Measurements from ENCODE around the gene BRIP1.

The BRIP1 gene

DNA sequence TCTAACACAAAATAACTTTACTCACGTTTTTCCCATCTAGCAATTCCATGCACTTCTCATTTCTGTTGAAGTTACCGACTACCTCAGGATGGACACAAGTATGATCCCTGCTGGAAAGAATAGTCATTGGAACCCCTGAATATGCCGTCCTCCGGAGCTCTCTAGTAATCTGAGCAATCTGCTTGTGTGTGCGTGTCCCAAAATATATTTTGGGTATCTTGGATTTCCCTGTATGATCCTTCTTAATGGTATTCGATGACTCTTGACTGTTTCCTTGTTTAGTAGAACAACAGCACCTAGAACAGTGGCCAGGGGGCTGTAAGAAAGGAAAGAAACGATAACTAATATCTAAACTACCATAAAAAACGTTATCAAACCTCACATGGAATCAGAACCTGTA is 54.9 kb downstream of the BRIP1 start:
- H3K4me3 ChIP-seq (ENCODE audit: low read depth, low read length): no peak overlapping the region
- TF ChIP-seq, protein P1, sequence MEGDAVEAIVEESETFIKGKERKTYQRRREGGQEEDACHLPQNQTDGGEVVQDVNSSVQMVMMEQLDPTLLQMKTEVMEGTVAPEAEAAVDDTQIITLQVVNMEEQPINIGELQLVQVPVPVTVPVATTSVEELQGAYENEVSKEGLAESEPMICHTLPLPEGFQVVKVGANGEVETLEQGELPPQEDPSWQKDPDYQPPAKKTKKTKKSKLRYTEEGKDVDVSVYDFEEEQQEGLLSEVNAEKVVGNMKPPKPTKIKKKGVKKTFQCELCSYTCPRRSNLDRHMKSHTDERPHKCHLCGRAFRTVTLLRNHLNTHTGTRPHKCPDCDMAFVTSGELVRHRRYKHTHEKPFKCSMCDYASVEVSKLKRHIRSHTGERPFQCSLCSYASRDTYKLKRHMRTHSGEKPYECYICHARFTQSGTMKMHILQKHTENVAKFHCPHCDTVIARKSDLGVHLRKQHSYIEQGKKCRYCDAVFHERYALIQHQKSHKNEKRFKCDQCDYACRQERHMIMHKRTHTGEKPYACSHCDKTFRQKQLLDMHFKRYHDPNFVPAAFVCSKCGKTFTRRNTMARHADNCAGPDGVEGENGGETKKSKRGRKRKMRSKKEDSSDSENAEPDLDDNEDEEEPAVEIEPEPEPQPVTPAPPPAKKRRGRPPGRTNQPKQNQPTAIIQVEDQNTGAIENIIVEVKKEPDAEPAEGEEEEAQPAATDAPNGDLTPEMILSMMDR (IDR thresholded peaks at IDR 0.05; ENCODE audit: low read depth, low read length): no peak

DNA sequence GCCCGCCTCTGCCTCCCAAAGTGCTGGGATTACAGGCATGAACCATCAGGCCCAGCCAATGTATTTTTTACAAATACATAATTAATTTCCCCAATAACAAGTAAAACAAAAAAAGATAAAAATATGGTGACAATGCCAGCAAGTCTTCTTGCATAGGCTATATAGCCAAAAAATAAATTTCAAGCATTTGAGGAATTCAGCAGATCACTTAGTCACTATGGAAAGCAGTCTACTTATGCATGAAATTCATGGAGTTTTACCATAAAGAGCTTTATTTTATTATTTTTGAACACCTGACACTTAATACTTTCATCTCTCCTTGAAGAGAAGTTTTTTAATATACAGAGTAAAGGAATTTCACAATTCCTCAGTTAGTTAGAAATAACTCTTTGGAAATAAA is 56.4 kb downstream of the BRIP1 start:
- H3K4me3 ChIP-seq (ENCODE audit: low read depth, low read length): no peak overlapping the region
- TF ChIP-seq, protein P1 (IDR thresholded peaks at IDR 0.05; ENCODE audit: low read depth, low read length): no peak

- no peak overlapping the region for H3K4me3 ChIP-seq (ENCODE audit: low read depth, low read length)
- TF ChIP-seq, protein P1 (IDR thresholded peaks at IDR 0.05; ENCODE audit: low read depth, low read length): no peak
These were observed 57.1 kb downstream of the BRIP1 start for GRCh38 chr17:61806081-61806828.

DNA sequence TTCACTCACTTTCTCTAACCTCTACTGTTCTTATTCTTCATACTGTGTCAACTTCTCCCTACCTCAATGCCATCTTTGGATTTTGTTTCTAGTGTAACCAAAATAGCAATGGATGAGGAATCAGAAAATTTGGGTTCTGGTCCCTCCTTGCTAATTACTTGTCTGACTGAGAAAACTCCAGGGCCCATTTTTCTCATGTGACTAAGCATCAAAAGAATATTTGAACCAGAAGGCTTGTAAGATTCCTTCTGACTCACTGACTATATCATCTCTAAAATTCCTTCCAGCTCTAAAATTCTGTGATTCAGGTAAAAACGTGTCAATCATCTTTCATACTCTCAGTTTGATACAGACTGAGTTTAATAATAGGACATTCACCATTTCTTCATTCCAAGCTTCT is 57.9 kb downstream of the BRIP1 start:
- no peak overlapping the region for H3K4me3 ChIP-seq (ENCODE audit: low read depth, low read length)
- TF ChIP-seq, protein P1 (IDR thresholded peaks at IDR 0.05; ENCODE audit: low read depth, low read length): no peak

DNA sequence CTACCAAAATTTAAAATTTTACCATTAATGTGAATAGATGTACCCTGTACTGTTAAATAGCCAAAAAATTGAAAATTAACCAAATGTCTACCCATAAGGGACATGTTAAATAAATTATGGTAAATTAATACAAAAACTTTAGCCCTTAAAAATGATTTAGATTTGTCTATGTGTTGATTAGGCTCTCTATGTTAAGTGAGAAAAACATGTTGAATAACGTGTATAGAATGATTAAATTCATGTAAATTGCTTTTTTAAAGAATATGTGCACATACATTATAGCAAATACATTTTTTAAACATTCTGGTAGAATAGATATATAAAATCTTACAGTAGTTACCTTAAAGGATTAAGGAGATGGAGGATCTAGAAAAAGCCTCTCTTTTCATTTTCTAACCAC is 59.5 kb downstream of the BRIP1 start:
- no peak overlapping the region for H3K4me3 ChIP-seq (ENCODE audit: low read depth, low read length)
- TF ChIP-seq, protein P1 (IDR thresholded peaks at IDR 0.05; ENCODE audit: low read depth, low read length): no peak

DNA sequence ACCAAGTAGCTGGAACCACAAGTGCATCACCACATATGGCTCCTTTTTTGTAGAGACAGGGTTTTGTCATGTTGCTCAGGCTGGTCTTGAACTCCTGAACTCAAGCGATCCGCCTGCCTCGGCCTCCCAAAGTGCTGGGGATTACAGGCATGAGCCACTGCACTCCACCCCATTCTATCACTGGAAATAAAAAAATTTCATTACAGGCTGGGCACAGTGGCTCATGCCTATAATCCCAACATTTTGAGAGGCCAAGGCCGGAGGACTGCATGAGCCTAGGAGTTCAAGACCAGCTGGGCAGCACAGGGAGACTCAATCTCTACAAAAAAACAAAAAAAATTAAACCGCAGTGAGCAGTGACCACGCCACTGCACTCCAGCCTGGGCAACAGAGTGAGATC is 60.1 kb downstream of the BRIP1 start:
- TF ChIP-seq, protein P1 (IDR thresholded peaks at IDR 0.05; ENCODE audit: low read depth, low read length): no peak
- no peak overlapping the region for H3K4me3 ChIP-seq (ENCODE audit: low read depth, low read length)

DNA sequence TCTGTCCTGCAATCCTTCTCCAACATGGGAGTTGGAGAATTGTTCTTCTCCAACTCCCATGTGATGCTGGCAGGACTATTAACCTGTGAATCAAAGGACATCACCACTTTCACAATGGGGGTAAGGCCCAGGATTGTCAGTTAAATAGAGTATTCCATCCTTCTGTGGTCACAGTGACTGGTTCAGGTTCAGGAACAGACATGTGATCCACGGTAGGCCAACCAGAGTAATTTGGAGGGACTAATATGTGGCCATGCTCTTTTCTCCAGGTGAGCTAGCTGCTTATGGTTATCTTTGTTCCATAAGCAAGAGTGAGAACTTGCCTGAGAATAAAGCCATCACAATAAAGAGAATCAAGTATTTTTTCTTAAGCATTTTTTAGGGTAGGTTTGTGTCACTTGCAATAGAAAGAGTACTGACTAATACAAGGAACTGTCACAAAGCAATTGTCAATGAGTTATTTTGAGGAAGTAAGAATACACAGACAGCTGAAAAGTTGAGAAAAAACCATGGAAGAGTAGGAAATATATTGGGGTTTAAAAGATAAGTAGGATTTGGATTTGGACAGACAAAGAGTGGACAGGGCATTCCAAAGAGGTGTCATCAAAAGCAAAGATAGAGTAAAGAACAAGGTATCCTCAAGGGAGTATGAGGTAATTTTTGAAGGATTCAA is 63.4 kb downstream of the BRIP1 start:
- H3K4me3 ChIP-seq (ENCODE audit: low read depth, low read length): no peak overlapping the region

More for the DNA sequence above, 63.4 kb downstream of the BRIP1 start:
- TF ChIP-seq, protein P1 (IDR thresholded peaks at IDR 0.05; ENCODE audit: low read depth, low read length): no peak

All from WI38 (cell line).